Measurements from ENCODE around the gene LIMK1. TPM values are rescaled to one million over a fixed set of nuclear protein-coding genes. Genes with fewer than 3 reads are reported as not detected.

Gene LIMK1
- total and polyA plus RNA-seq, 3 donors from 2014 or later: 38.6 to 54.8 (median 42.4) TPM

DNA sequence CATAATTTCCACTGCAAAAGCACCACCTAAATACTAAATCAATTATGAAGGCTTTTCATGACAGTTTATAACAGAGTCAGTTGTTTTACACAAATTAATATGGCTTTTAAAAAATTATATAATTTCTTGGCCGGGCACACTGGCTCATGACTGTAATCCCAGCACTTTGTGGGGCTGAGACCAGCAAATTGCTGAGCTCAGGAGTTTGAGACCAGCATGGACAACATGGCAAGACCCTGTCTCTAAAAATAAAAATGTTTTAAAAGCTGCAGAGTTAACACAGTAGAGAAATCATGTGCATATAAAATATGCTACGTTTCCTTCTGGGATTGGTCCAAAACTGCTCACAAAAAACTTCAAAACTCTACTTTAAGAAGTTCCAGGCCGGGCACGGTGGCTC, 46.9 kb downstream of the LIMK1 start:
- no peak for DNase-seq
- Histone ChIP-seq H3K4me1 (no peaks in the 10 kb centered on the region), H3K27ac (no peak overlapping the region), H3K9me3 (no peaks in the 10 kb centered on the region), H3K36me3 (ENCODE audit: low read depth, missing control alignments) (no peaks in the 10 kb centered on the region), H3K27me3 (no peaks in the 10 kb centered on the region), H3K4me3 (no peak overlapping the region)
- intact Hi-C loops (cut with DNase I; ENCODE audit: low total_unique reads): no loop called here
- 61 to 73% methylated on average over 4 of the region's 4 CpGs for WGBS, 2 donors
- TF ChIP-seq CTCF (IDR thresholded peaks at IDR 0.05): no peak
- TF ChIP-seq POLR2A (IDR thresholded peaks at IDR 0.05): no peak

GRCh38 chr7:74134117-74134620, 50.6 kb downstream of the LIMK1 start:
- H3K27ac ChIP-seq: no peak overlapping the region
- intact Hi-C loops (cut with DNase I; ENCODE audit: low total_unique reads): no loop called here
- no peaks in the 10 kb centered on the region for H3K9me3 ChIP-seq
- H3K36me3 ChIP-seq (ENCODE audit: low read depth, missing control alignments): no peaks in the 10 kb centered on the region
- no peaks in the 10 kb centered on the region for H3K27me3 ChIP-seq
- WGBS, 2 donors: 84 to 90% methylated on average over 8 of the region's 8 CpGs
- no peak for TF ChIP-seq POLR2A (IDR thresholded peaks at IDR 0.05)
- TF ChIP-seq CTCF (IDR thresholded peaks at IDR 0.05): no peak
- H3K4me3 ChIP-seq: no peak overlapping the region
- DNase-seq: no peak
- no peaks in the 10 kb centered on the region for H3K4me1 ChIP-seq

GRCh38 chr7:74138334-74138867, 54.8 kb downstream of the LIMK1 start:
- Histone ChIP-seq H3K27me3 (no peaks in the 10 kb centered on the region), H3K4me1 (no peaks in the 10 kb centered on the region), H3K36me3 (ENCODE audit: low read depth, missing control alignments) (no peaks in the 10 kb centered on the region), H3K4me3 (no peak overlapping the region), H3K9me3 (no peaks in the 10 kb centered on the region), H3K27ac (no peak overlapping the region)
- WGBS, 2 donors: 75 to 84% methylated on average over 12 of the region's 12 CpGs
- intact Hi-C loops (cut with DNase I; ENCODE audit: low total_unique reads): no loop called here
- DNase-seq: no peak
- TF ChIP-seq CTCF (IDR thresholded peaks at IDR 0.05) (no peak), POLR2A (IDR thresholded peaks at IDR 0.05) (no peak)

- Histone ChIP-seq H3K9me3 (no peaks in the 10 kb centered on the region), H3K36me3 (ENCODE audit: low read depth, missing control alignments) (no peaks in the 10 kb centered on the region), H3K4me1 (no peaks in the 10 kb centered on the region), H3K4me3 (no peak overlapping the region), H3K27ac (no peak overlapping the region), H3K27me3 (no peaks in the 10 kb centered on the region)
- WGBS, 2 donors: 87 to 92% methylated on average over 16 of the region's 16 CpGs
- intact Hi-C loops (cut with DNase I; ENCODE audit: low total_unique reads): no loop called here
- DNase-seq: no peak
- TF ChIP-seq POLR2A (IDR thresholded peaks at IDR 0.05) (no peak), CTCF (IDR thresholded peaks at IDR 0.05) (no peak)
Observed at GRCh38 chr7:74138945-74139843, 55.6 kb downstream of the LIMK1 start.

Measured in testis (tissue), 3 donors.